Measurements from ENCODE around the gene DACT1. TPM values are rescaled to one million over a fixed set of nuclear protein-coding genes. Genes with fewer than 3 reads are reported as not detected.

The DACT1 gene
- total RNA-seq, 1 experiment from 2014 or later: 4.4 TPM

- Histone ChIP-seq H2AK5ac (ENCODE audit: insufficient read length, low read length) (no peak overlapping the region), H2AFZ (ENCODE audit: low read length) (no peak overlapping the region), H2BK120ac (ENCODE audit: low read depth, low read length, poor library complexity, severe bottlenecking) (no peak overlapping the region), H3K4me2 (ENCODE audit: insufficient read depth, insufficient read length, low read length) (no peak overlapping the region), H3K9me3 (ENCODE audit: control insufficient read depth, low read depth, low read length) (no peaks in the 10 kb centered on the region), H3K79me2 (ENCODE audit: insufficient read depth, low read length) (no peaks in the 10 kb centered on the region), H2BK12ac (ENCODE audit: insufficient read length, low read depth, low read length) (no peak overlapping the region), H3K4ac (ENCODE audit: low read depth, low read length) (no peak overlapping the region), H3K23ac (ENCODE audit: insufficient read length, low read depth, low read length) (no peak overlapping the region), H4K91ac (ENCODE audit: insufficient read length, low read depth, low read length) (no peak overlapping the region), H2BK5ac (ENCODE audit: insufficient read length, low read length) (no peak overlapping the region), H3K9ac (ENCODE audit: extremely low read depth, insufficient read length, low read length) (no peak overlapping the region), H3K79me1 (ENCODE audit: insufficient read depth, low read depth, low read length, poor library complexity, severe bottlenecking) (no peaks in the 10 kb centered on the region), H4K8ac (replicated peaks; ENCODE audit: insufficient read length, low read depth, low read length) (no peak overlapping the region), H3K27ac (ENCODE audit: insufficient read length, low read depth, low read length) (no peak overlapping the region), H2BK15ac (ENCODE audit: low read depth, low read length) (no peak overlapping the region), H3K56ac (ENCODE audit: insufficient read length, low read depth, low read length) (no peak overlapping the region), H4K20me1 (ENCODE audit: control insufficient read depth, insufficient read depth, insufficient read length) (no peaks in the 10 kb centered on the region), H3K14ac (ENCODE audit: insufficient read depth, low read length) (no peak overlapping the region), H3K4me1 (ENCODE audit: insufficient read depth, low read length) (peaks cover 3% of the 10 kb centered on the region; the same call in 1 of the 2 replicates), H3K27me3 (ENCODE audit: insufficient read depth, low read length) (no peaks in the 10 kb centered on the region), H3K23me2 (ENCODE audit: insufficient read length, low read depth, low read length, poor library complexity, severe bottlenecking) (no peaks in the 10 kb centered on the region), H2BK20ac (ENCODE audit: low read depth, low read length, poor library complexity, severe bottlenecking) (no peak overlapping the region), H4K5ac (ENCODE audit: insufficient read length, low read depth, low read length) (no peak overlapping the region), H3K18ac (ENCODE audit: insufficient read length, low read depth, low read length) (no peak overlapping the region), H3T11ph (ENCODE audit: low read length) (no peak overlapping the region)
- Mint-ChIP-seq H3K4me3 (no peak overlapping the region), H3K27ac (no peak overlapping the region), H3K9me3 (no peaks in the 10 kb centered on the region), H3K27me3 (ENCODE audit: low read depth) (no peaks in the 10 kb centered on the region), H3K36me3 (ENCODE audit: insufficient read depth in 1 of 3, low read depth in 3 of 3) (no peaks in the 10 kb centered on the region), H3K4me1 (peaks cover 12 to 17% of the 10 kb centered on the region in 2 experiments)
- no CpG with 5 or more reads among the region's 5 CpGs for WGBS (ENCODE audit: extremely low coverage, insufficient read length, low lambda C conversion rate)
- no peak for DNase-seq
- TF ChIP-seq CTCF (conservative IDR thresholded peaks at IDR 0.05): no peak
Measured at GRCh38 chr14:58667900-58668299, 30.1 kb downstream of the DACT1 start.
